GM18858 (cell line): ENCODE results near the gene TFAP2E.
"Not testable (repeated sequence)": the region's sequence is repeated elsewhere in the genome, so short reads cannot be mapped to it uniquely, and the experiment has no call there.

Experiments used
- ATAC-seq: cut with Tn5 transposase; IDR thresholded peaks from one replicate; pipeline ENCODE4 v1.9.1; 2021; ENCODE audit not compliant: unreplicated experiment

The TFAP2E gene

GRCh38 chr1:35571263-35571662 is 1.9 kb upstream of the TFAP2E start:
- no peak for ATAC-seq

DNA sequence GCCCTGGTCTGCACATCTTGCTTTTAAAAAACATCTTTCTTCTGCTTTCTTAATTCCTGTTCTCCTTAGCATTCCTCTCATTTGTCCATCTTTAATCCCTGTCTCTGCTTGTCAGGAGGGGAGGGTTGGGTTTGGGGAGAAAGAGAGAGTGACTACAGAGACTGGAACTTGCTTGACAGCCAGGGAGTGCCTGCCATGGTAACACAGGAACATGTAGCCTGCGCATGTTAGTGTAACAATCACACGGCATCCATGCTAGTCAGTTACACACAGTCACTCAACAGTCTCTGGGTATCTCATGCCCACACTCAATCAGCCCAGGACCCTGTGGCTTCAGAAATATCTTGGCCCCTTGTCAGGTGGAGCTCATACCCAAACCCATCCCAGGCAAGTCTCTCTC is 818 bp upstream of the TFAP2E start:
- ATAC-seq, result no peak

DNA sequence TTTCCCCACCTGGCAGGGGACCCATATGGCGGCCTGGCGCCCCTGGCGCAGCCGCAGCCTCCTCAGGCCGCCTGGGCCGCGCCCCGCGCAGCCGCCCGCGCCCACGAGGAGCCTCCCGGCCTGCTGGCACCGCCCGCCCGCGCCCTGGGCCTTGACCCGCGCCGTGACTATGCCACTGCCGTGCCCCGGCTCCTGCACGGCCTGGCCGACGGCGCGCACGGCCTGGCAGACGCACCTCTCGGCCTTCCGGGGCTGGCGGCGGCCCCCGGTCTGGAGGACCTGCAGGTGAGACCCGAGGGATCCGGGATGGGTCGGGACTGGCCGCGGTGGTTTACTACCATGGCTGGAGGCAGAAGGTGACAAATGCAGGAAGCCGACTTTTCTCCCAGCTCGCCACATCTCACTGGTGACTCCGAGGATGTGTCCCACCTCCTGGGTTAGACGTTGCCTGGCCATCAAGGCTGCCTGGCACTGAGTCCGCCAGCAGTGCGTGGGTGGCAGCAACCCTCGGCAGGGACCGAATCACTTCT is 1.1 kb downstream of the TFAP2E start:
- ATAC-seq, result no peak

- ATAC-seq, result no peak
These were observed 1.7 kb downstream of the TFAP2E start for GRCh38 chr1:35574655-35575415.

GRCh38 chr1:35575416-35575958 is 2.4 kb downstream of the TFAP2E start:
- ATAC-seq, result no peak

DNA sequence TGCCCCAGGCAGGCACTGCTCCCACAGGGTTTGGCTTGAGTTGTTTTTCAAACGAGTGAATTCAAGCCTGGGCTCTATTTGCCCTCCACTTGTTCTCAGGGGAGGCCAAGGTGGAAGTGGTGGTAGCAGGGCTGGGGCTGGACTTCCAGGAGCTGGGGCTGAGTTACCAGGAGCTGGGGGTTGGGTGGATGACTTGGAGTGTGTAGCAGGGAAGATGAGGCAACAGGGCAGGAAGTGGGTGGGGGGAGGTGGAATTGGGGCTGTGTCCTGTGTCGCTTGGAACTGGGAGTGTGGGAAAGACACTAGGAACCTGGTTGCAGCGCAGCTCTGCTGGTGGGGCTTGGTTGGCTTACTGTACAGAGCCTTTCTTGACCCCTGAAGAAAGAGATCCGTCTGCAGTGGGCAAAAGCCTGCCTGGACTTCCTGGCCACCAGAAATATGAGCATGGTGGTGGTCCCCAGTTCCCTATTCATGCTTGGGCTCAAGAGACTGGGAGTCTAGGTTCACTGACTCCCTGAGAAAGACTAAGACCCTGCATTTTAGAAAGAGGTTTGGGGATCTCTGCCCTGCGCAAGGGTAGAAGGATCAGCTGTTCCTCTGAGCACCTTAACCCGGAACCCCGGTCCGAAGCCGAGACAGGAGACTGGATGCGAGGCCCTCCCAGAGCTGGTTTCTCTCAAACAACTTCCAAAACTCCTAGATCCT is 3.1 kb downstream of the TFAP2E start:
- ATAC-seq, result no peak

DNA sequence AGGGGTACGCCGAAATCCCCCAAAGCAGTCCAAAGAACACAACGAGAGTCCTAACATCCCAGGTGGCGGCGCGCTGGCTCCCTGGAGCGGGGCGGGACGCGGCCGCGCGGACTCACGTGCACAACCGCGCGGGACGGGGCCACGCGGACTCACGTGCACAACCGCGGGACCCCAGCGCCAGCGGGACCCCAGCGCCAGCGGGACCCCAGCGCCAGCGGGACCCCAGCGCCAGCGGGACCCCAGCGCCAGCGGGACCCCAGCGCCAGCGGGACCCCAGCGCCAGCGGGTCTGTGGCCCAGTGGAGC is 3.6 kb downstream of the TFAP2E start:
- ATAC-seq, result not testable (repeated sequence)

- ATAC-seq, result no peak
These were observed 4.2 kb downstream of the TFAP2E start for GRCh38 chr1:35577071-35577998.

GRCh38 chr1:35580949-35581388 is 7.9 kb downstream of the TFAP2E start:
- ATAC-seq, result no peak

GRCh38 chr1:35581621-35582020 is 8.5 kb downstream of the TFAP2E start:
- ATAC-seq, result not testable (repeated sequence)

GRCh38 chr1:35585281-35585680 is 12.2 kb downstream of the TFAP2E start:
- ATAC-seq, result no peak

DNA sequence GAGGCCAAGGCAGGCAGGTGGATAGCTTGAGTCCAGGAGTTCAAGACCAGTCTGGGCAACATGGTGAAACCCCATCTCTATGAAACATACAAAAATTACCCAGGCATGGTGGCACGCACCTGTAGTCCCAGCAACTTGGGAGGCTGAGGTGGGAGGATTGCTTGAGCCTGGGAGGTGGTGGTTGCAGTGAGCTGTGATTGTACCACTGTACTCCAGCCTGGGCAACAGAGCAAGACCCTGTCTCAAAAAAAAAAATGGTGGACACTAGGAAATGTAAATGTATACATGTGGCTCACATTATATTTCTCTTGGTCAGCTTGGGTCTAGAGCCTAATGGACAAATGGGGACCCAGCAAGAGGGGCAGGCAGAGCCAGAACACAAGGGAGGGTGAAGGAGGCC is 12.7 kb downstream of the TFAP2E start:
- ATAC-seq, result not testable (repeated sequence)

GRCh38 chr1:35586808-35587207 is 13.7 kb downstream of the TFAP2E start:
- ATAC-seq, result no peak

DNA sequence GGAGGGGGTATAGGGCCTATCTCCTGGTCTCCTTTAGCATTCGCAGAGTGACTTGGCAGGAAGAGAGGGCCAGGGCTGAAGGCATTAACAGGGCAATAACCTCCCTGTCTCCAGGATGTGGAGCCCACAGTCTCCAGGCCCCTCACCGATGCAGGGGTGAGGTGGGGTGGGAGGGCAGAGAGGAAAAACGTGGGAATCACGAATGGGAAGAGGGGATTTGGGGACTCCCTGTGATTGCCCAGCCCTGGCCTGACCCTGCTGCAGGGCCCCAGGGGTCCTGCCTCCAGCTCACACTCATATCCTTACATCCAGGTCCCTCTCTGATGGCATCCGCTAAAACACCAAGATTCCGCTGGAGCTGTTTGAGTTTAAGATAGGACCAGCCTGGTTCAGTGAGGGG is 14.6 kb downstream of the TFAP2E start:
- ATAC-seq, result no peak

DNA sequence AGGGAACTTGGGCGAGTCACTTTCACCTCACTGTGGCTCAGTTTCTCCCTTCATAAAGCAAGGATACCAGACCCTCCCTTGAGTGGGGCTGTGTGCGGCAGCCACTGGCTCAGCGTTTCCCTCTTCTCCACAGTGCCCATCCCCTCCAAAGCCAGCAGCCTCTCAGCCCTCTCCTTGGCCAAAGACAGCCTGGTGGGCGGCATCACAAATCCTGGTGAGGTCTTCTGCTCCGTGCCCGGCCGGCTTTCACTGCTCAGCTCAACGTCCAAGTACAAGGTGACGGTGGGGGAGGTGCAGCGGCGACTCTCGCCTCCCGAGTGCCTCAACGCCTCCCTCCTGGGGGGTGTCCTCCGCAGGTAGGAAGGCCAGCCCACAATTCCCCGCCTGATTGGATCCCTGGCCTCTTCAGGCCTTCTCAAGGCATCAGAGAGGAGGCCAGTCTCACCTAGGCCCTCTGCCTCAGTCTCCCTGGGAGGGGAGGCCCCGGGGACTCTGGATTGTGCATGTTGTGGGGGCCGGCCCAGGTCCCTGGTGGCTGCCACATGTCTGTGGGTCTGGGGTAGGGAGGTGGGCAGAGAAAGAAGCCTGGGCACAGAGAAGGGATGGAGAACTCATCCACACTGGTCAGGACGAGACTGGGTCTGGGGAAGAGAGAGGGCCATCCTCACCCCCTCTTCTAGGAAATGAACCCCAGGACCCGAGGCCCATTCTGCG is 15.2 kb downstream of the TFAP2E start:
- no peak for ATAC-seq

GRCh38 chr1:35589516-35590427 is 16.7 kb downstream of the TFAP2E start:
- ATAC-seq, result no peak

DNA sequence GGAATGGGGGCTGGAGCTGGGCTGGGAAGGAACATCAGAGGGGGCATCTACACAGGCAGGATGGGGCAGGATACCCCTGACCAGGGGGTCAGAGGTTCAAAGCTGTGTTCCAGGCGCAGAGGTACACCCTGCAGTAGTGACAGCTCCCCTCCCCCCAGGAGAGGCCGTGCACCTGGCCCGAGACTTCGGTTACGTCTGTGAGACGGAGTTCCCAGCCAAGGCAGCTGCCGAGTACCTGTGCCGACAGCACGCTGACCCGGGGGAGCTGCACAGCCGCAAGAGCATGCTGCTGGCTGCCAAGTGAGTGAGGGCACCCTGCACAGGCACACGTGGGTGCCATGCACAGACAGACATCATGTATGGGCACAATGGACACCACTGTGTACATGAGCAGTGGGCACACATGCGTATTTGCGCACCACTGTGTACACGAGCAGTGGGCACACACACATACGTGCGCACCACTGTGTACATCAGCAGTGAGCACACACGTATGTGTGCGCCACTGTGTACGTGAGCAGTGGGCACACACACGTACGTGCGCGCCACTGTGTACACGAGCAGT is 17.4 kb downstream of the TFAP2E start:
- ATAC-seq, result no peak

- ATAC-seq, result no peak
These were observed 18.1 kb downstream of the TFAP2E start for GRCh38 chr1:35591211-35591610.
